Lower lobe of right lung (tissue), 2 donors: ENCODE measurements around the gene NDUFA7. TPM values are rescaled to one million over a fixed set of nuclear protein-coding genes. Genes with fewer than 3 reads are reported as not detected.
A peak's percentile ranks its signal among the peaks of the same experiment; 100 is the strongest.
"Not testable (repeated sequence)": the region's sequence is repeated elsewhere in the genome, so short reads cannot be mapped to it uniquely, and the experiment has no call there.

Source experiments
- ATAC-seq, 2 donors: fragments of 200-7000 bp; cut with Tn5 transposase; one replicate each; pipeline ENCODE4 v1.9.1; 2020 to 2022; ENCODE audit warnings: mild to moderate bottlenecking in 2 of 2, moderate library complexity in 2 of 2
- DNase-seq: peaks from one replicate; pipeline ENCODE4 v3.0.0-alpha.2; 2020
- H3K27ac ChIP-seq: fragments of 200-600 bp; one replicate; pipeline ENCODE4 v1.8.0; 2022
- H3K27me3 ChIP-seq: fragments of 200-600 bp; one replicate; pipeline ENCODE4 v1.8.0; 2022; ENCODE audit warnings: low read depth
- H3K36me3 ChIP-seq: fragments of 200-600 bp; one replicate; pipeline ENCODE4 v1.8.0; 2022; ENCODE audit warnings: mild to moderate bottlenecking
- H3K4me1 ChIP-seq: fragments of 200-600 bp; one replicate; pipeline ENCODE4 v1.8.0; 2022
- H3K4me3 ChIP-seq: fragments of 200-600 bp; one replicate; pipeline ENCODE4 v1.8.0; 2022; ENCODE audit warnings: mild to moderate bottlenecking
- H3K9me3 ChIP-seq: fragments of 200-600 bp; one replicate; pipeline ENCODE4 v1.8.0; 2022
- intact Hi-C: fragments of 100-400 bp; cut with DNase I; formaldehyde crosslinking; loops from one replicate; pipeline ENCODE4 v1.11.0; 2022
- total RNA-seq: library from RNA; stranded (reverse); fragmentation: NEBNext Ultra II Directional; extraction: Animal tissue kit (Norgen Biotek cat#: 25700); gene quantifications from one replicate; pipeline ENCODE4 v1.2.1, GENCODE V29; 2021
- TF ChIP-seq, protein P1 (sequence below): fragments of 200-600 bp; IDR thresholded peaks from one replicate; pipeline ENCODE4 v1.8.0; 2022; ENCODE audit warnings: antibody characterized with exemption, mild to moderate bottlenecking
- donor health status: DM: no; HTN: yes; CAD: no; lungs with severe emphysema.

The NDUFA7 gene
- total RNA-seq, 1 donor from 2014 or later, result 41.9 TPM

DNA sequence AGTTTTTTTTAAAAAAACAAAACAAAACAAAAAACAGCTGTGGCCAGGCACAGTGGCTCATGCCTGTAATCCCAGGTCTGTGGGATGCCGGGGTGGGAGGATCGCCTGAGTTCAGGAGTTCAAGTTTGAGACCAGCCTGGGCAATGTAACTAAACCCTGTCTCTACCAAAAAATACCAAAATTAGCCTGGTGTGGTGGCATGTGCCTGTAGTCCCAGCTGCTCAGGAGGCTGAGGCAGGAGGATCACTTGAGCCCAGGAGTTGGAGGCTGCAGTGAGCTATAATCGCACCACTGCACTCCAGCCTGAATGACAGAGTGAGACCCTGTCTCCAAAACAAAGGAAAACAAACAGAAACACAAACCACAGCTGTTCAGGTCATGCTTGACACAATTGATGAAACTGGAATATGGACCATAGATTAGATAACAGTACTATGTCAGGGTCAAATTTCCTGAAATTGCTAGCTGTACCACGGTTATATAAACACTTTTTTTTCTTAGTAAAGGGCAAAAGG lies 35.9 kb upstream of the NDUFA7 start:
- no peak for ATAC-seq
- DNase-seq, result no peak

DNA sequence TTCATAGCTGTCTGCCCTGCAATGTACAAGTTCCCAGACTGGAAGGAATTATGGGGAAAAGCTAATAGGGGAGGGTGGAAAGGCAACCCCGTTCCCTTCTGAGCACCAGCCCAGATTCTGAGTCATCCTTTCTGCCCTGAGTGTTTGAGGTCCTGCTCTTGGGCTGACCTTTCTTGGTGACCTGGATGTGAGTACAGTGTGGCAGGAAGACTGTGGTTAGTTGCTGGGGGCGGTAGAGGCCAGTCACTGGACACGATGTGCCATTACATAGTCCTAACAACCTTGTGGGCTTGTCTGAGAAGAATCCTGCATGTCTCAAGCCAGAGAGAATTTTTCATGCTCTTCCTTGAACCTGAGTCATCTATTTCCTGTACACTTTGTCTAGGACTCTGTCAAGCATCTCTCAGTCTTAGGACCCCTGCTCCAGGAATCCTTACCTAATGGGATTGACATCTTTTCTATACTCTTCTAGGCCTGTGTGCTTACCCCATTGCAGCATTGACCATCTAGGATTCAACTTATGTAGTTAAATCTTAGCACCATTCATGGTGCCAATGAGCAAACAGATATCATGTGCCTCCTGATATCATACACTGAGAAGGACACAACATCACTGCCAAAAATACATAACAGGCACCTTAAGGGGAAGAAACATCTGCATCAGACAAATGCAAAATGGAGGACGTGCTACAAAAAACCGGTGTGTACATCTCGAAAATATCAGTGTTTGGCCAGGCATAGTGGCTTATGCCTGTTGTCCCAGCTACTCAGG lies 34.6 kb upstream of the NDUFA7 start:
- Histone ChIP-seq H3K4me1 (peaks cover 31% of the 10 kb centered on the region), H3K4me3 (no peak overlapping the region), H3K9me3 (no peaks in the 10 kb centered on the region), H3K36me3 (no peaks in the 10 kb centered on the region), H3K27ac (peak overlapping the region; percentile 6), H3K27me3 (no peaks in the 10 kb centered on the region)
- DNase-seq, result no peak
- ATAC-seq, result peak; percentile 81 to 84
- TF ChIP-seq, protein P1, sequence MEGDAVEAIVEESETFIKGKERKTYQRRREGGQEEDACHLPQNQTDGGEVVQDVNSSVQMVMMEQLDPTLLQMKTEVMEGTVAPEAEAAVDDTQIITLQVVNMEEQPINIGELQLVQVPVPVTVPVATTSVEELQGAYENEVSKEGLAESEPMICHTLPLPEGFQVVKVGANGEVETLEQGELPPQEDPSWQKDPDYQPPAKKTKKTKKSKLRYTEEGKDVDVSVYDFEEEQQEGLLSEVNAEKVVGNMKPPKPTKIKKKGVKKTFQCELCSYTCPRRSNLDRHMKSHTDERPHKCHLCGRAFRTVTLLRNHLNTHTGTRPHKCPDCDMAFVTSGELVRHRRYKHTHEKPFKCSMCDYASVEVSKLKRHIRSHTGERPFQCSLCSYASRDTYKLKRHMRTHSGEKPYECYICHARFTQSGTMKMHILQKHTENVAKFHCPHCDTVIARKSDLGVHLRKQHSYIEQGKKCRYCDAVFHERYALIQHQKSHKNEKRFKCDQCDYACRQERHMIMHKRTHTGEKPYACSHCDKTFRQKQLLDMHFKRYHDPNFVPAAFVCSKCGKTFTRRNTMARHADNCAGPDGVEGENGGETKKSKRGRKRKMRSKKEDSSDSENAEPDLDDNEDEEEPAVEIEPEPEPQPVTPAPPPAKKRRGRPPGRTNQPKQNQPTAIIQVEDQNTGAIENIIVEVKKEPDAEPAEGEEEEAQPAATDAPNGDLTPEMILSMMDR, result no peak
- intact Hi-C loops, result no loop called here

More for the DNA sequence above, 35.9 kb upstream of the NDUFA7 start:
- Histone ChIP-seq H3K4me1 (peaks cover 42% of the 10 kb centered on the region), H3K9me3 (no peaks in the 10 kb centered on the region), H3K36me3 (no peaks in the 10 kb centered on the region), H3K27ac (no peak overlapping the region), H3K4me3 (no peak overlapping the region), H3K27me3 (no peaks in the 10 kb centered on the region)
- TF ChIP-seq, protein P1, result no peak
- intact Hi-C loops, result no loop called here

DNA sequence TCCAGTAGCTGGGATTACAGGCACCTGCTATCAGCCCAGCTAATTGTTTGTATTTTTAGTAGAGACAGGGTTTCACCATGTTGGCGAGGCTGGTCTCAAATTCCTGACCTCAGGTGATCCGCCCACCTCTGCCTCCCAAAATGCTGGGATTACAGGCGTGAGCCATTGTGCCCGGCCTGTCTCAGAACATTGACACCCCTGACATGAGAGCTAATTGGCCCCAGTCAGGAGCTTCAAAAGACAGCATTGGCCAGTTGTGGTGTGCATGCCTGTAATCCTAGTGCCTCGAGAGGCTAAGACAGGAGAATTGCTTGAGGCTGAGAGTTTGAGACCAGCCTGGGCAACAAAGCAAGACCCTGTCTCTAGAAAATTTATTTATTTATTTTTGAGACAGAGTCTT lies 31.7 kb upstream of the NDUFA7 start:
- H3K36me3 ChIP-seq, H3K27me3 ChIP-seq, DNase-seq, intact Hi-C loops, H3K9me3 ChIP-seq, H3K4me3 ChIP-seq: not testable (repeated sequence)
- H3K27ac ChIP-seq, result peak overlapping the region; percentile 46
- peaks cover 31% of the 10 kb centered on the region for H3K4me1 ChIP-seq
- ATAC-seq, result peak in 1 of 2 donors; percentile 5

DNA sequence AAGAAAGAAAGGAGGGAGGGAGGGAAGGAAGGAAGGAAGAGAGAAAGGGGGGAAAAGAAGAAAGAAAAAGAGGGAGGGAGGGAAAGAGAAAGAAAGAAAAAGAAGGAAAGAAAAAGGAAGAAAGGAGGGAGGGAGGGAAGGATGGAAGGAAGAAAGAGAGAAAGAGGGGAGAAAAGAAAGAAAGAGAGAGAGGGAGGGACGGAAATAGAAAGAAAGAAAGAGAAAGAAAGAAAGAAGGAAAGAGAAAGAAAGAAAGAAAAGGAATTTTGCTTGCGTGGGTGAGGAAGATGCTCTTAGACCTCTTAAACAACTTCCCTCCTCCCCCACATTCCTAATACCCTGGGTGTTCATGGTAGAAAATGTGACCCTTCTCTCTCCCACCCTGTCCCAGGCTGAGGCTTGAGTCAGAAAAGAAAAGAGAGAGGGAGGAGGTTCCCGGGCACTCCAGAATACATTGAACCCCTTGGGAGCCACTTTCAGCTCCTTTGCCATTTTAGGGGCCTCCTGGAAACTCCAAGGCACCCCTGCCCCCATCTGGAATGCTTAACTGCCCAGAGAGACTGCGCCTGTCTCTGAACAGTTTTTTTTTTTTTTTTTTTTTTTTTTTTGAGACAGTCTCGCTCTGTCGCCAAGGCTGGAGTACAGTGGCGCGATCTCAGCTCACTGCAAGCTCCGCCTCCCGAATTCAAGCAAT lies 31.1 kb upstream of the NDUFA7 start:
- Histone ChIP-seq H3K36me3 (no peaks in the 10 kb centered on the region), H3K27ac (peak overlapping the region; percentile 46), H3K4me1 (peaks cover 31% of the 10 kb centered on the region), H3K4me3 (peak overlapping the region; percentile 18), H3K9me3 (no peaks in the 10 kb centered on the region), H3K27me3 (no peaks in the 10 kb centered on the region)
- ATAC-seq (peak in 1 of 2 donors; percentile 29), DNase-seq (no peak)
- TF ChIP-seq, protein P1, result no peak
- intact Hi-C loops, result no loop called here

DNA sequence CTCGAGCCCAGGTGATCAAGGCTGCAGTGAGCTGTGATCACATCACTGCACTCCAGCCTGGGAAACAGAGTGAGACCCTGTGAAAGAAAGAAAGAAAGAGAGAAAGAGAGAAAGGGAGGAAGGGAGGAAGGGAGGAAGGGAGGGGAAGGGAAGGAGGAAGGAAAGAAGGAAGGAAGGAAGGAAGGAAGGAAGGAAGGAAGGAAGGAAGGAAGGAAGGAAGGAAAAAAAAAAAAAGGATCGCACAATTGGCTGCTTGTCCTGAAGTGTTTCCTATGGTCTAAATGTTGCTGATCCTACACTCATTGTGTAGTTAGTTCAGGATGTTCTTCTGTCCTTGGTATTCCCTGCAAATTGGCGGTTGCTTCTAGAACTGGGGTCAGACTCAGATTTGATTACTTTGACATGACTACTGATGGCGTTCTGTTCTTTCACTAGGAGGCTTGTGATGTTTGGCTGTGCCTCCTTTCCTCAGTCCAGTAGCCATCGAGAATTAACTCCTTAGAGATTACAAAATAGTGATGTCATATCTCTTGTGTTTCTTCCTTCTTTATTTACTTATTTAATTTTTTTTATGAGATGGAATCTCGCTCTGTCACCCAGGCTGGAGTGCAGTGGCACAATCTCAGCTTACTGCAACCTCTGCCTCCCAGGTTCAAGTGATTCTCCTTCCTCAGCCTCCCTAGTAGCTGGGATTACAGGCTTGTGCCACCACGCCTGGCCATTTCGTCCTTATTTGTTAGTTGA lies 28.6 kb upstream of the NDUFA7 start:
- H3K27ac ChIP-seq, ATAC-seq, intact Hi-C loops: not testable (repeated sequence)

DNA sequence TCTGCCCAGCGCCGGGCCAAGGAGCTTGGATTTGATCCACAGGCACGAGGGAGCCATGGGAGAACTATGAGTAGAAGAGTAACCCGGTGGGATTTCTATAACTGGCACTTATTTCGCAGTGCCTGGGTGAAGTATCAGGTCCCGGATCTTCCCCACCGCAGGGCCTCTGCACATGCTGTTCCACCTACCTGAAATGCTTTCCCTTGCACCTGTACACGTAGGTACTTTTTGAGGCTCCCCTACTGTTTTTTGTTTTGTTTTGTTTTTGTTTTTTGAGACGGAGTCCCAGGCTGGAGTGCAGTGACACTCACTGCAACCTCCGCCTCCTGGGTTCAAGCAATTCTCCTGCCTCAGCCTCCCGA lies 22.3 kb upstream of the NDUFA7 start:
- H3K36me3 ChIP-seq, result no peaks in the 10 kb centered on the region
- H3K4me3 ChIP-seq, result peak overlapping the region; percentile 79
- TF ChIP-seq, protein P1, result no peak
- peaks cover 44% of the 10 kb centered on the region for H3K4me1 ChIP-seq
- H3K27me3 ChIP-seq, result peaks cover 4% of the 10 kb centered on the region
- DNase-seq (no peak), ATAC-seq (no peak)
- H3K9me3 ChIP-seq, result no peaks in the 10 kb centered on the region
- peak overlapping the region; percentile 97 for H3K27ac ChIP-seq
- intact Hi-C loops, result no loop called here

More for the DNA sequence above, 28.6 kb upstream of the NDUFA7 start:
- H3K4me1 ChIP-seq, result peaks cover 17% of the 10 kb centered on the region
- H3K27me3 ChIP-seq, H3K4me3 ChIP-seq, H3K36me3 ChIP-seq, DNase-seq, H3K9me3 ChIP-seq: not testable (repeated sequence)
